MM.1S (cell line): ENCODE results near the gene ITPKC.

ENCODE experiments used
- CTCF ChIP-seq: fragments of 300-600 bp; sonication (generic); IDR thresholded peaks from 2 replicates; pipeline ENCODE4 v1.5.1; 2016; ENCODE audit warnings: antibody characterized with exemption, low read length, mixed read lengths
- EZH2phosphoT487 ChIP-seq: fragments of 300-600 bp; sonication (generic); IDR thresholded peaks from 2 replicates; pipeline ENCODE4 v1.6.1; 2018; ENCODE audit warnings: antibody characterized with exemption, low read length

- no peak for TF ChIP-seq EZH2phosphoT487
- no peak for TF ChIP-seq CTCF
Measured at GRCh38 chr19:40774916-40775631, 58.2 kb downstream of the ITPKC start, which contains the start of gene MIA.
